ENCODE results near the gene LIMD2. TPM values are rescaled to one million over a fixed set of nuclear protein-coding genes. Genes with fewer than 3 reads are reported as not detected.
A peak's percentile ranks its signal among the peaks of the same experiment; 100 is the strongest.

Gene LIMD2
- total and polyA plus RNA-seq, 2 of the 8 experiments (the other 6 are each of a cell fraction or from before 2014, with no cell fraction given): 72.0 to 77.2 TPM

- TF ChIP-seq CHD7 (IDR thresholded peaks at IDR 0.05; ENCODE audit: insufficient replicate concordance, low read length): no peak
- TF ChIP-seq HDAC6 (IDR thresholded peaks at IDR 0.05; ENCODE audit: low read depth, low read length): no peak
- TF ChIP-seq CTBP2 (IDR thresholded peaks at IDR 0.05; ENCODE audit: borderline replicate concordance, insufficient read depth, insufficient read length, low read length): no peak
- TF ChIP-seq SP1 (IDR thresholded peaks at IDR 0.05; ENCODE audit: low read depth, low read length): peak; percentile 62
- peak; percentile 63 for TF ChIP-seq PHF8 (conservative IDR thresholded peaks at IDR 0.05; ENCODE audit: low read depth, low read length)
- TF ChIP-seq NANOG (IDR thresholded peaks at IDR 0.05; ENCODE audit: insufficient read depth, low read depth, low read length, poor library complexity, severe bottlenecking): peak; percentile 27
- TF ChIP-seq ATF3 (IDR thresholded peaks at IDR 0.05; ENCODE audit: insufficient read depth, low read depth, low read length): no peak
- TF ChIP-seq EP300 (IDR thresholded peaks at IDR 0.05; ENCODE audit: borderline replicate concordance in 1 of 2, low read depth in 2 of 2, low read length in 2 of 2): no peak
- TF ChIP-seq SP2 (IDR thresholded peaks at IDR 0.05; ENCODE audit: low read length): no peak
These were observed 41.7 kb upstream of the LIMD2 start, which contains the start of gene STRADA (continued) for GRCh38 chr17:63741408-63742173.
